Endothelial cell (in vitro differentiated cells): Measurements from ENCODE around the gene ZNF543. TPM values are rescaled to one million over a fixed set of nuclear protein-coding genes. Genes with fewer than 3 reads are reported as not detected.

ENCODE experiments used
- DNase-seq: peaks from one replicate; pipeline ENCODE4 v3.0.0; 2021; ENCODE audit warnings: low spot score
- H3K27ac Mint-ChIP-seq: one replicate; pipeline ENCODE4 v1.8.0; 2021; ENCODE audit warnings: mixed read lengths, inconsistent platforms; ENCODE audit not compliant: unreplicated experiment
- H3K27me3 Mint-ChIP-seq: one replicate; pipeline ENCODE4 v1.8.0; 2021; ENCODE audit warnings: mild to moderate bottlenecking, moderate library complexity, mixed read lengths, inconsistent platforms; ENCODE audit not compliant: unreplicated experiment
- H3K36me3 Mint-ChIP-seq: one replicate; pipeline ENCODE4 v1.8.0; 2021; ENCODE audit warnings: mild to moderate bottlenecking, low read depth, mixed read lengths, inconsistent platforms; ENCODE audit not compliant: unreplicated experiment
- H3K4me1 Mint-ChIP-seq: one replicate; pipeline ENCODE4 v1.8.0; 2021; ENCODE audit warnings: mild to moderate bottlenecking, mixed read lengths, inconsistent platforms; ENCODE audit not compliant: unreplicated experiment
- H3K4me3 Mint-ChIP-seq: one replicate; pipeline ENCODE4 v1.8.0; 2021; ENCODE audit warnings: mild to moderate bottlenecking, mixed read lengths, inconsistent platforms; ENCODE audit not compliant: unreplicated experiment
- H3K9me3 Mint-ChIP-seq: one replicate; pipeline ENCODE4 v1.8.0; 2021; ENCODE audit warnings: mixed read lengths, inconsistent platforms; ENCODE audit not compliant: unreplicated experiment
- total RNA-seq: library from RNA; stranded (reverse); fragmentation: NEBNext Ultra II Directional; extraction: Animal tissue kit (Norgen Biotek cat#: 25700); gene quantifications from one replicate; pipeline ENCODE4 v1.2.1, GENCODE V29; 2021; ENCODE audit not compliant: unreplicated experiment
- TF ChIP-seq, protein P1 (sequence below): fragments of 200-600 bp; sonication (generic); IDR thresholded peaks from one replicate; pipeline ENCODE4 v1.5.0; 2021; ENCODE audit warnings: antibody characterized with exemption; ENCODE audit not compliant: unreplicated experiment

The ZNF543 gene
- total RNA-seq, 1 donor from 2014 or later = 13.7 TPM

DNA sequence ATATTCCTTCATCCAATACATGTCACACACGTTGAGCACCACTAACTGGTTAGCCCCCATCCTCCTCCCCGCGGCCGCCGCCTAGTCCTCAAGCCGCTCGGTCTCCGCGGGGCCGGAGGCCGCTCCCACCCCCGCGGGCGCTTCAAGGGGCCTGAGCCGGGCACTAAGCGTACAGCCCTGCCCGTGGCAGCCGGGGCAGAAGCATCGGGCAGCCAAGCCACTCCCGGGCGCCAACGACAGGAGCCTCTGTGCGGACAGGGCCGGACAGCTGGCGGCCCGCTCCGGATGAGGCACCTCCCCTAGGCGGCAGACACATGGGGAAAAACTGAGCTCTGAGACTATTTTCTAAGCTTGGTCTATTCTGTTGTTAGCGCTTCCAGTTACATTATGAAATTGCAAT, 2.8 kb upstream of the ZNF543 start:
- Mint-ChIP-seq H3K27me3 (peaks cover 5% of the 10 kb centered on the region), H3K4me3 (no peak overlapping the region), H3K4me1 (peaks cover 15% of the 10 kb centered on the region), H3K27ac (no peak overlapping the region), H3K36me3 (peaks cover under 1% of the 10 kb centered on the region), H3K9me3 (no peaks in the 10 kb centered on the region)
- peak; percentile 22 for DNase-seq
- TF ChIP-seq, protein P1, sequence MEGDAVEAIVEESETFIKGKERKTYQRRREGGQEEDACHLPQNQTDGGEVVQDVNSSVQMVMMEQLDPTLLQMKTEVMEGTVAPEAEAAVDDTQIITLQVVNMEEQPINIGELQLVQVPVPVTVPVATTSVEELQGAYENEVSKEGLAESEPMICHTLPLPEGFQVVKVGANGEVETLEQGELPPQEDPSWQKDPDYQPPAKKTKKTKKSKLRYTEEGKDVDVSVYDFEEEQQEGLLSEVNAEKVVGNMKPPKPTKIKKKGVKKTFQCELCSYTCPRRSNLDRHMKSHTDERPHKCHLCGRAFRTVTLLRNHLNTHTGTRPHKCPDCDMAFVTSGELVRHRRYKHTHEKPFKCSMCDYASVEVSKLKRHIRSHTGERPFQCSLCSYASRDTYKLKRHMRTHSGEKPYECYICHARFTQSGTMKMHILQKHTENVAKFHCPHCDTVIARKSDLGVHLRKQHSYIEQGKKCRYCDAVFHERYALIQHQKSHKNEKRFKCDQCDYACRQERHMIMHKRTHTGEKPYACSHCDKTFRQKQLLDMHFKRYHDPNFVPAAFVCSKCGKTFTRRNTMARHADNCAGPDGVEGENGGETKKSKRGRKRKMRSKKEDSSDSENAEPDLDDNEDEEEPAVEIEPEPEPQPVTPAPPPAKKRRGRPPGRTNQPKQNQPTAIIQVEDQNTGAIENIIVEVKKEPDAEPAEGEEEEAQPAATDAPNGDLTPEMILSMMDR = no peak

GRCh38 chr19:57319869-57320179, 448 bp upstream of the ZNF543 start:
- H3K36me3 Mint-ChIP-seq = peaks cover 12% of the 10 kb centered on the region
- peaks cover 9% of the 10 kb centered on the region for H3K27me3 Mint-ChIP-seq
- H3K27ac Mint-ChIP-seq = peak overlapping the region; percentile 94
- H3K9me3 Mint-ChIP-seq = no peaks in the 10 kb centered on the region
- peak overlapping the region; percentile 96 for H3K4me3 Mint-ChIP-seq
- no peak for DNase-seq
- TF ChIP-seq, protein P1 = no peak
- peaks cover 19% of the 10 kb centered on the region for H3K4me1 Mint-ChIP-seq

GRCh38 chr19:57321116-57321515, 844 bp downstream of the ZNF543 start:
- peak overlapping the region; percentile 96 for H3K4me3 Mint-ChIP-seq
- H3K27ac Mint-ChIP-seq = peak overlapping the region; percentile 94
- DNase-seq = no peak
- H3K36me3 Mint-ChIP-seq = peaks cover 19% of the 10 kb centered on the region
- no peaks in the 10 kb centered on the region for H3K9me3 Mint-ChIP-seq
- H3K27me3 Mint-ChIP-seq = peaks cover 9% of the 10 kb centered on the region
- peaks cover 19% of the 10 kb centered on the region for H3K4me1 Mint-ChIP-seq
- TF ChIP-seq, protein P1 = no peak

GRCh38 chr19:57321751-57322150, 1.5 kb downstream of the ZNF543 start:
- DNase-seq = no peak
- Mint-ChIP-seq H3K27me3 (peaks cover 9% of the 10 kb centered on the region), H3K9me3 (no peaks in the 10 kb centered on the region), H3K27ac (peak overlapping the region; percentile 94), H3K36me3 (peaks cover 23% of the 10 kb centered on the region), H3K4me3 (peak overlapping the region; percentile 96), H3K4me1 (peaks cover 19% of the 10 kb centered on the region)
- TF ChIP-seq, protein P1 = no peak

DNA sequence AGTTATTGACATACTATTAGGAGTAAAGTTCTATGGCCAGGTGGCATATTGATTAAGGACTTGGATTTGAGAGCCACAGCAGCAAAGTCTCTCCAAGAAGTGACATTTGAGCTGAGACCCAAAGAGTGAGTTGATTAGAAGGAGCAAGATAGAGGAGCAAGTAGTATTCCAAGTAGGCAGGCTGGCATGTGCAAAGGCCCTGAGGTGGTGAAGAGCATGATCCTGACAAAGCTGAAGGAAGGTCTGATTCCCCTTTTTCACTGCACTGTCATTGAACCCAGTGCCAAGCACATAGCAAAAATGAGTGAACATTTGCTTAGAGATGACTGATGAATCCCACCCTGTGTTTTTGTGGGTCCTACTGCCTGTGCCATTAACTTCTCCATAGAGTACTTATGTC, 4.7 kb downstream of the ZNF543 start:
- Mint-ChIP-seq H3K9me3 (no peaks in the 10 kb centered on the region), H3K27me3 (peaks cover 9% of the 10 kb centered on the region), H3K27ac (no peak overlapping the region), H3K4me1 (peaks cover 19% of the 10 kb centered on the region), H3K36me3 (peaks cover 45% of the 10 kb centered on the region), H3K4me3 (peak overlapping the region; percentile 60)
- DNase-seq = no peak
- TF ChIP-seq, protein P1 = no peak
